OCI-LY7 (cell line): ENCODE results near the gene ATP2B3. TPM values are rescaled to one million over a fixed set of nuclear protein-coding genes. Genes with fewer than 3 reads are reported as not detected.

Experiments used
- BruUV-seq: library from RNA; stranded (reverse); fragments of 400-500 nt; replicated peaks from 2 replicates; lab custom pipeline; 2021; lab: Mats Ljungman, UMichigan
- CTCF ChIA-PET: fragments of 300-600 bp; sonication (Branson Sonifier 250); formaldehyde crosslinking; loops from one replicate; lab custom pipeline; 2022; ENCODE audit warnings: antibody characterized with exemption; ENCODE audit not compliant: unreplicated experiment; lab: Charles Lee
- POLR2A ChIA-PET: fragments of 300-600 bp; sonication (Branson Sonifier 250); formaldehyde crosslinking; loops from one replicate; lab custom pipeline; 2022; ENCODE audit warnings: antibody characterized with exemption; lab: Charles Lee
- DNase-seq: peaks from one replicate; pipeline ENCODE4 v3.0.0-alpha.2; 2015; ENCODE audit warnings: low spot score
- H2AFZ ChIP-seq: fragments of 200-600 bp; sonication (generic), shearing (Covaris generic); 2 replicates; pipeline ENCODE4 v1.6.1; 2014; ENCODE audit warnings: mild to moderate bottlenecking, antibody characterized with exemption, low read length, moderate library complexity
- H3K27ac ChIP-seq: fragments of 200-600 bp; sonication (generic); 2 replicates; pipeline ENCODE4 v1.5.1; 2014; ENCODE audit warnings: mixed run types, low read depth, mild to moderate bottlenecking, moderate library complexity, low read length, inconsistent platforms; ENCODE audit not compliant: poor library complexity, severe bottlenecking
- H3K36me3 ChIP-seq: fragments of 200-600 bp; sonication (generic); 2 replicates; pipeline ENCODE4 v1.6.1; 2014; ENCODE audit warnings: mild to moderate bottlenecking, antibody characterized with exemption, low read length, moderate library complexity, mixed read lengths; ENCODE audit not compliant: insufficient read depth
- H3K4me1 ChIP-seq: fragments of 200-600 bp; sonication (generic); 2 replicates; pipeline ENCODE4 v1.5.1; 2014; ENCODE audit warnings: mild to moderate bottlenecking, low read length; ENCODE audit not compliant: insufficient read depth, poor library complexity, severe bottlenecking
- H3K4me2 ChIP-seq: fragments of 200-600 bp; sonication (generic); 2 replicates; pipeline ENCODE4 v1.6.1; 2014; ENCODE audit warnings: mild to moderate bottlenecking, low read length
- H3K4me3 ChIP-seq: fragments of 200-600 bp; sonication (generic); 2 replicates; pipeline ENCODE4 v1.5.1; 2014; ENCODE audit warnings: mild to moderate bottlenecking, low read depth, low read length; ENCODE audit not compliant: poor library complexity, severe bottlenecking
- H3K79me2 ChIP-seq: fragments of 200-600 bp; sonication (generic); 2 replicates; pipeline ENCODE4 v1.6.1; 2016; ENCODE audit warnings: low read depth, mild to moderate bottlenecking, low read length, moderate library complexity, mixed read lengths; ENCODE audit not compliant: insufficient read depth
- H3K9me2 ChIP-seq: fragments of 200-600 bp; sonication (generic); 2 replicates; pipeline ENCODE4 v1.6.1; 2016; ENCODE audit warnings: mild to moderate bottlenecking, low read length, mixed read lengths; ENCODE audit not compliant: insufficient read depth
- H3K9me3 ChIP-seq: fragments of 200-600 bp; sonication (generic); 2 replicates; pipeline ENCODE4 v1.6.1; 2014; ENCODE audit warnings: mild to moderate bottlenecking, mixed run types, low read length, mixed read lengths
- H4K20me1 ChIP-seq: fragments of 200-600 bp; sonication (generic); 2 replicates; pipeline ENCODE4 v1.6.1; 2014; ENCODE audit warnings: mild to moderate bottlenecking, antibody characterized with exemption, low read length, moderate library complexity, mixed read lengths; ENCODE audit not compliant: insufficient read depth
- CTCF ChIP-seq: fragments of 200-600 bp; sonication (generic); conservative IDR thresholded peaks from 2 replicates; pipeline ENCODE4 v1.5.1; 2014; ENCODE audit warnings: mild to moderate bottlenecking, antibody characterized with exemption, low read length, moderate library complexity, mixed read lengths
- EZH2phosphoT487 ChIP-seq: fragments of 200-600 bp; sonication (generic); IDR thresholded peaks from 2 replicates; pipeline ENCODE4 v1.6.1; 2018; ENCODE audit warnings: low read depth, borderline replicate concordance, mild to moderate bottlenecking, mixed run types, antibody characterized with exemption, low read length, moderate library complexity, mixed read lengths
- intact Hi-C: fragments of 100-400 bp; cut with micrococcal nuclease; formaldehyde crosslinking; loops from one replicate; pipeline ENCODE4 v1.10.0; 2022; ENCODE audit not compliant: unreplicated experiment
- total RNA-seq, 2 experiments: library from RNA; depleted of rRNA in 1 of 2; stranded (reverse); fragments of >200 nt in 1 of 2; shearing (Covaris generic) in 1 of 2; gene quantifications; 2 replicates each; pipeline ENCODE4 v1.2.3, GENCODE V29; 2014 to 2022

Gene ATP2B3
- total RNA-seq, 2 experiments from 2014 or later = not detected

- no peaks in the 10 kb centered on the region for H3K9me2 ChIP-seq
- H3K4me2 ChIP-seq = no peak overlapping the region
- no TSS peak for BruUV-seq
- H2AFZ ChIP-seq = no peak overlapping the region
- H3K36me3 ChIP-seq = no peaks in the 10 kb centered on the region
- no peak overlapping the region for H3K27ac ChIP-seq
- no peak for TF ChIP-seq EZH2phosphoT487
- no peak for TF ChIP-seq CTCF
- intact Hi-C loops = no loop called here
- H3K9me3 ChIP-seq = no peaks in the 10 kb centered on the region
- no peak for DNase-seq
- H3K79me2 ChIP-seq = no peaks in the 10 kb centered on the region
- ChIA-PET POLR2A (interaction anchor here (0.6 kb wide), 2 partner anchors 9 to 102 kb away, joined by 3 read pairs; no protein-coding TSS in a partner anchor), CTCF (interaction anchor here (0.6 kb wide), 1 partner anchor 899 kb away, joined by 6 read pairs; no protein-coding TSS in a partner anchor)
- no peak overlapping the region for H3K4me3 ChIP-seq
- no peaks in the 10 kb centered on the region for H3K4me1 ChIP-seq
- no peaks in the 10 kb centered on the region for H4K20me1 ChIP-seq
Measured at GRCh38 chrX:153564047-153564606, 46.7 kb downstream of the ATP2B3 start.

- Histone ChIP-seq H3K9me2 (no peaks in the 10 kb centered on the region), H3K27ac (no peak overlapping the region), H3K9me3 (no peaks in the 10 kb centered on the region), H3K4me1 (no peaks in the 10 kb centered on the region), H4K20me1 (no peaks in the 10 kb centered on the region), H2AFZ (no peak overlapping the region), H3K4me2 (no peak overlapping the region), H3K4me3 (no peak overlapping the region), H3K79me2 (no peaks in the 10 kb centered on the region), H3K36me3 (no peaks in the 10 kb centered on the region)
- TF ChIP-seq EZH2phosphoT487 = no peak
- no peak for TF ChIP-seq CTCF
- intact Hi-C loops = no loop called here
- ChIA-PET CTCF (no interaction called here), POLR2A (no interaction called here)
- no peak for DNase-seq
- no TSS peak for BruUV-seq
Measured at GRCh38 chrX:153565996-153566580, 48.6 kb downstream of the ATP2B3 start.

- no peak overlapping the region for H3K27ac ChIP-seq
- H3K4me2 ChIP-seq = no peak overlapping the region
- BruUV-seq = no TSS peak
- H3K9me2 ChIP-seq = no peaks in the 10 kb centered on the region
- no peak overlapping the region for H2AFZ ChIP-seq
- H3K4me1 ChIP-seq = no peaks in the 10 kb centered on the region
- intact Hi-C loops = no loop called here
- H3K79me2 ChIP-seq = no peaks in the 10 kb centered on the region
- H3K9me3 ChIP-seq = no peaks in the 10 kb centered on the region
- ChIA-PET POLR2A (interaction anchor here (0.9 kb wide), 1 partner anchor 63 kb away, joined by 4 read pairs; no protein-coding TSS in a partner anchor), CTCF (no interaction called here)
- no peaks in the 10 kb centered on the region for H3K36me3 ChIP-seq
- DNase-seq = no peak
- H3K4me3 ChIP-seq = no peak overlapping the region
- H4K20me1 ChIP-seq = no peaks in the 10 kb centered on the region
- no peak for TF ChIP-seq CTCF
- TF ChIP-seq EZH2phosphoT487 = no peak
Measured at GRCh38 chrX:153568451-153569011, 51.1 kb downstream of the ATP2B3 start.
